ENCODE data around the gene WRAP73.

WRAP73 gene

GRCh38 chr1:3691421-3692204 lies 41.7 kb upstream of the WRAP73 start:
- H3K4me1 ChIP-seq (ENCODE audit: control insufficient read depth, insufficient read depth, low read length) = peaks cover 23% of the 10 kb centered on the region; the same call in 1 of the 2 replicates
- no peak overlapping the region for H3K27ac ChIP-seq (ENCODE audit: low read depth, low read length)
- H3K9ac ChIP-seq (ENCODE audit: low read depth, low read length) = no peak overlapping the region
- H3K4me3 ChIP-seq (ENCODE audit: low read depth, low read length) = no peak overlapping the region
- H3K36me3 ChIP-seq (ENCODE audit: control insufficient read depth, insufficient read depth, low read length) = no peaks in the 10 kb centered on the region
- H3K27me3 ChIP-seq (ENCODE audit: control insufficient read depth, insufficient read depth, low read length) = peaks cover 13% of the 10 kb centered on the region; the same call in 1 of the 2 replicates
- no peaks in the 10 kb centered on the region for H3K9me3 ChIP-seq (ENCODE audit: control insufficient read depth, insufficient read depth, low read length)

- H3K4me3 ChIP-seq (ENCODE audit: low read depth, low read length) = no peak overlapping the region
Measured at GRCh38 chr1:3690282-3691065, 40.6 kb upstream of the WRAP73 start.

GRCh38 chr1:3689138-3689750 lies 39.3 kb upstream of the WRAP73 start:
- Histone ChIP-seq H3K27me3 (ENCODE audit: control insufficient read depth, insufficient read depth, low read length) (peaks cover 7% of the 10 kb centered on the region), H3K4me3 (ENCODE audit: low read depth, low read length) (no peak overlapping the region), H3K4me1 (ENCODE audit: control insufficient read depth, insufficient read depth, low read length) (peaks cover 24% of the 10 kb centered on the region), H3K9ac (ENCODE audit: low read depth, low read length) (no peak overlapping the region), H3K27ac (ENCODE audit: low read depth, low read length) (no peak overlapping the region), H3K9me3 (ENCODE audit: control insufficient read depth, insufficient read depth, low read length) (no peaks in the 10 kb centered on the region), H3K36me3 (ENCODE audit: control insufficient read depth, insufficient read depth, low read length) (no peaks in the 10 kb centered on the region)

More at GRCh38 chr1:3690282-3691065, 40.6 kb upstream of the WRAP73 start:
- H3K27ac ChIP-seq (ENCODE audit: low read depth, low read length) = no peak overlapping the region
- no peaks in the 10 kb centered on the region for H3K36me3 ChIP-seq (ENCODE audit: control insufficient read depth, insufficient read depth, low read length)
- H3K9me3 ChIP-seq (ENCODE audit: control insufficient read depth, insufficient read depth, low read length) = no peaks in the 10 kb centered on the region
- H3K9ac ChIP-seq (ENCODE audit: low read depth, low read length) = no peak overlapping the region
- H3K27me3 ChIP-seq (ENCODE audit: control insufficient read depth, insufficient read depth, low read length) = peaks cover 13% of the 10 kb centered on the region; the same call in 1 of the 2 replicates
- H3K4me1 ChIP-seq (ENCODE audit: control insufficient read depth, insufficient read depth, low read length) = peaks cover 23% of the 10 kb centered on the region; the same call in 1 of the 2 replicates

- Histone ChIP-seq H3K4me1 (ENCODE audit: control insufficient read depth, insufficient read depth, low read length) (peaks cover 26% of the 10 kb centered on the region), H3K27me3 (ENCODE audit: control insufficient read depth, insufficient read depth, low read length) (peaks cover 13% of the 10 kb centered on the region), H3K27ac (ENCODE audit: low read depth, low read length) (no peak overlapping the region), H3K36me3 (ENCODE audit: control insufficient read depth, insufficient read depth, low read length) (no peaks in the 10 kb centered on the region), H3K4me3 (ENCODE audit: low read depth, low read length) (no peak overlapping the region), H3K9ac (ENCODE audit: low read depth, low read length) (no peak overlapping the region), H3K9me3 (ENCODE audit: control insufficient read depth, insufficient read depth, low read length) (no peaks in the 10 kb centered on the region)
Measured at GRCh38 chr1:3688356-3689137, 38.6 kb upstream of the WRAP73 start.

GRCh38 chr1:3687504-3687903 lies 37.6 kb upstream of the WRAP73 start:
- Histone ChIP-seq H3K4me3 (ENCODE audit: low read depth, low read length) (no peak overlapping the region), H3K9ac (ENCODE audit: low read depth, low read length) (no peak overlapping the region), H3K36me3 (ENCODE audit: control insufficient read depth, insufficient read depth, low read length) (no peaks in the 10 kb centered on the region), H3K27ac (ENCODE audit: low read depth, low read length) (no peak overlapping the region), H3K9me3 (ENCODE audit: control insufficient read depth, insufficient read depth, low read length) (no peaks in the 10 kb centered on the region), H3K4me1 (ENCODE audit: control insufficient read depth, insufficient read depth, low read length) (peaks cover 26% of the 10 kb centered on the region), H3K27me3 (ENCODE audit: control insufficient read depth, insufficient read depth, low read length) (peaks cover 21% of the 10 kb centered on the region)

GRCh38 chr1:3685906-3686305 lies 36.0 kb upstream of the WRAP73 start:
- H3K4me3 ChIP-seq (ENCODE audit: low read depth, low read length) = no peak overlapping the region
- no peaks in the 10 kb centered on the region for H3K9me3 ChIP-seq (ENCODE audit: control insufficient read depth, insufficient read depth, low read length)
- peaks cover 16% of the 10 kb centered on the region for H3K27me3 ChIP-seq (ENCODE audit: control insufficient read depth, insufficient read depth, low read length)
- peaks cover 26% of the 10 kb centered on the region for H3K4me1 ChIP-seq (ENCODE audit: control insufficient read depth, insufficient read depth, low read length)
- no peak overlapping the region for H3K9ac ChIP-seq (ENCODE audit: low read depth, low read length)
- no peak overlapping the region for H3K27ac ChIP-seq (ENCODE audit: low read depth, low read length)
- no peaks in the 10 kb centered on the region for H3K36me3 ChIP-seq (ENCODE audit: control insufficient read depth, insufficient read depth, low read length)

- Histone ChIP-seq H3K4me3 (ENCODE audit: low read depth, low read length) (no peak overlapping the region), H3K4me1 (ENCODE audit: control insufficient read depth, insufficient read depth, low read length) (peaks cover 26% of the 10 kb centered on the region), H3K9ac (ENCODE audit: low read depth, low read length) (no peak overlapping the region), H3K9me3 (ENCODE audit: control insufficient read depth, insufficient read depth, low read length) (no peaks in the 10 kb centered on the region), H3K36me3 (ENCODE audit: control insufficient read depth, insufficient read depth, low read length) (no peaks in the 10 kb centered on the region), H3K27me3 (ENCODE audit: control insufficient read depth, insufficient read depth, low read length) (peaks cover 16% of the 10 kb centered on the region), H3K27ac (ENCODE audit: low read depth, low read length) (no peak overlapping the region)
Measured at GRCh38 chr1:3685222-3685621, 35.3 kb upstream of the WRAP73 start.

- H3K4me3 ChIP-seq (ENCODE audit: low read depth, low read length) = peak overlapping the region; percentile 47; the same call in 1 of the 2 replicates
- H3K9me3 ChIP-seq (ENCODE audit: control insufficient read depth, insufficient read depth, low read length) = no peaks in the 10 kb centered on the region
- no peak overlapping the region for H3K27ac ChIP-seq (ENCODE audit: low read depth, low read length)
- peaks cover 20% of the 10 kb centered on the region for H3K4me1 ChIP-seq (ENCODE audit: control insufficient read depth, insufficient read depth, low read length)
- H3K36me3 ChIP-seq (ENCODE audit: control insufficient read depth, insufficient read depth, low read length) = no peaks in the 10 kb centered on the region
- no peak overlapping the region for H3K9ac ChIP-seq (ENCODE audit: low read depth, low read length)
- peaks cover 16% of the 10 kb centered on the region for H3K27me3 ChIP-seq (ENCODE audit: control insufficient read depth, insufficient read depth, low read length)
Measured at GRCh38 chr1:3683992-3684391, 34.1 kb upstream of the WRAP73 start.

GRCh38 chr1:3683197-3683596 lies 33.3 kb upstream of the WRAP73 start:
- Histone ChIP-seq H3K36me3 (ENCODE audit: control insufficient read depth, insufficient read depth, low read length) (no peaks in the 10 kb centered on the region), H3K9ac (ENCODE audit: low read depth, low read length) (no peak overlapping the region), H3K4me1 (ENCODE audit: control insufficient read depth, insufficient read depth, low read length) (peaks cover 18% of the 10 kb centered on the region), H3K27me3 (ENCODE audit: control insufficient read depth, insufficient read depth, low read length) (peaks cover 16% of the 10 kb centered on the region), H3K9me3 (ENCODE audit: control insufficient read depth, insufficient read depth, low read length) (no peaks in the 10 kb centered on the region), H3K27ac (ENCODE audit: low read depth, low read length) (no peak overlapping the region), H3K4me3 (ENCODE audit: low read depth, low read length) (no peak overlapping the region)

GRCh38 chr1:3681898-3682806 lies 32.2 kb upstream of the WRAP73 start:
- Histone ChIP-seq H3K9me3 (ENCODE audit: control insufficient read depth, insufficient read depth, low read length) (no peaks in the 10 kb centered on the region), H3K27ac (ENCODE audit: low read depth, low read length) (no peak overlapping the region), H3K9ac (ENCODE audit: low read depth, low read length) (no peak overlapping the region), H3K36me3 (ENCODE audit: control insufficient read depth, insufficient read depth, low read length) (no peaks in the 10 kb centered on the region), H3K4me1 (ENCODE audit: control insufficient read depth, insufficient read depth, low read length) (peaks cover 10% of the 10 kb centered on the region), H3K27me3 (ENCODE audit: control insufficient read depth, insufficient read depth, low read length) (peaks cover 16% of the 10 kb centered on the region), H3K4me3 (ENCODE audit: low read depth, low read length) (no peak overlapping the region)
